NCI-H2171 (cell line): ENCODE results near the gene PDE8A.
"Not testable (repeated sequence)": the region's sequence is repeated elsewhere in the genome, so short reads cannot be mapped to it uniquely, and the experiment has no call there.

ENCODE experiments used
- DNase-seq: peaks from one replicate; lab custom pipeline; 2025; lab: John Stamatoyannopoulos, UW

The PDE8A gene

GRCh38 chr15:85174521-85174920 lies 192.9 kb downstream of the PDE8A start:
- DNase-seq: no peak

DNA sequence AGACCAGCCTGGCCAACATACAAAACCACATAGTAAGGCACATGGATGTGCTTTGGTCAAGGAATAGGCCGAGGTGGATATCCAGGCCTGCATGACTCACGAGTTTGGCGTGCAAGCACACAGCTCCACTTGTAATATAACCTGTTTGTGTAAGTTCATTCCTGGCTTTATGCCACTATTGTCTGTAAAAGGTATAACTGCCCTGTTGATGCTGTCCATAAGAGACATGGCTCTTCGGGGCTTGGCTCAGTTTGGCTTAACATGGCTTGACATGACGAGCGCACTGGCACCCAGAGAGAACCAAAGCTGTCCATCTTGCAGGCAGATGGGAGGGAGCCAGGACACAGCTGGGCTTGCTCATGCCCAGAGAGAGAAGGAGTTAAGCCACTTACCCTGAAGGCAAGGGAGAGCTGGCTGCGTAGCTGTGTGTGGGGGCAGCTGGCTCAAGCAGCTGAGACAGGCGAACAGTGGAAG lies 195.4 kb downstream of the PDE8A start:
- DNase-seq: not testable (repeated sequence)

- DNase-seq: no peak
Observed at GRCh38 chr15:85178308-85178707, 196.7 kb downstream of the PDE8A start.

GRCh38 chr15:85179700-85180099 lies 198.0 kb downstream of the PDE8A start:
- no peak for DNase-seq

DNA sequence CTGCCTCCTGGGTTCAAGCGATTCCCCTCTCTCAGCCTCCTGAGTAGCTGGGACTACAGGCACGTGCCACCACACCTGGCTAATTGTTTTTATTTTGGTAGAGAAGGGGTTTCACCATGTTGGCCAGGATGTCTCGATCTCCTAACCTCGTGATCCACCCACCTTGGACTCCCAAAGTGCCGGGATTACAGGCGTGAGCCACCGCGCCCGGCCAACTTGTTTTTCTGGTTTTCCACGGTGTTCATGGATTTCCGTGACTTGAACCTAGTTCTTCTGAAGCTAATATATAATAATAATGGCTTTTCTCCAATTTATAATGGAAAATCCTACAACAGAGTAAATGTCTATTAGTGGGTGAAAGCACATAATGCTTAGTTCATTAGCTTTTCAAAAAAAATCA lies 203.7 kb downstream of the PDE8A start:
- DNase-seq: not testable (repeated sequence)

DNA sequence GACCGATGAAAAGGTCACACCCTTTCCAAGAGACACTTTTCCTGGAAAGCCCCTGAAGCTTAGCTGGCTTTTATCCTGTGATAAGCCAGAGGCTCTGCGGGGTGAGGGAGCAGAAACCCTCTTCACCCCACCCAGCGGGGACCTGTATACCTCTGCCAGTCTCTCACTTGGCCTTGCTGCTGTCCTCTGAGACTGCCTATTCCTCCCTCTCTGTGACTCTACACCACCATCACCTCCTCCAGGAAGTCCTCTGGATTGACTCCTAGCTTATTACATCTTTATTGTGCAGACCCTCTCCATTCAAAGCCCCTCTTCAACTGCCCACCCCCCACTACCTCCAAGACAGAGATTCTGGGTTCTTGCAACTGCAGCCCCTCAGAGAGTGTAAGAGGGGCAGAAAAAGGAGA lies 206.5 kb downstream of the PDE8A start:
- not testable (repeated sequence) for DNase-seq
